HG03139 (cell line): Measurements from ENCODE around the gene DNAH6.
"Not testable (repeated sequence)": the region's sequence is repeated elsewhere in the genome, so short reads cannot be mapped to it uniquely, and the experiment has no call there.

ENCODE experiments used
- ATAC-seq: cut with Tn5 transposase; IDR thresholded peaks from one replicate; pipeline ENCODE4 v1.9.1; 2021; ENCODE audit not compliant: unreplicated experiment

Gene DNAH6

DNA sequence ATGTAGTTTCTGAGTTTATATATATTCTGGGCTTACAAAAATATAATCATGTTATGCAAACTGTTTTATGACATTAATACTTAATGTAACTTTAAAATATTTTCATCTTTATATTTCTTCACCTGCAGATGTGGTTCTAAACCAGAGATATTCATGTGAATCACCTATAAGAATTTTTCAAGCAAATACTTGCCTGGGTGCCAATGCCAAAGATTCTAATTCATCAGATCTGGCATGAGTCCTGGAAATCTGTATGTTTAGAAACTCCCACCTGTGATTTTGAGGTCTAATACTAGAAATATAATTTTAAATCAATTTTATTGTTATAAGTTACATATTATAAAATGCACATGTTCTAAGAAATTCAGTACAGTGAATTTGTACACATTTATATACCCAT, 19.9 kb upstream of the DNAH6 start:
- ATAC-seq = no peak

DNA sequence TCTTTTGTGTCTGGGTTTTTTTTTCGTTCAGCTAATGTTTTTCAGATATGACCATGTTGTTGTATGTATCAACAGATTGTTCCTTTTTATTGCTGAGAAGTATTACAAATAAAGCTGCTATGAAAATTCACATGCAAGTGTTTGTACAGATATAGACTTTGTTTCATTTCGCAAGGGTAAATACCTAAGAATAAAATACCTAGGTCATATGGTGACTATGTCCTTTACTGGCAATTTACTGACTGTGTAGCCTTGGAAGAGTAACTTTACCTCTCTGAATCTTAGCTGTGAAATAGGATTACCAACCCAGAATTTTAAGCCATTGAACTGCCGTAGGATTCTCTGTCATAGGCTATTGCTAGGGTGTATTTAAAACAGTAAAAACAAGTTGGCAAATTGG, 19.0 kb upstream of the DNAH6 start:
- ATAC-seq = no peak

DNA sequence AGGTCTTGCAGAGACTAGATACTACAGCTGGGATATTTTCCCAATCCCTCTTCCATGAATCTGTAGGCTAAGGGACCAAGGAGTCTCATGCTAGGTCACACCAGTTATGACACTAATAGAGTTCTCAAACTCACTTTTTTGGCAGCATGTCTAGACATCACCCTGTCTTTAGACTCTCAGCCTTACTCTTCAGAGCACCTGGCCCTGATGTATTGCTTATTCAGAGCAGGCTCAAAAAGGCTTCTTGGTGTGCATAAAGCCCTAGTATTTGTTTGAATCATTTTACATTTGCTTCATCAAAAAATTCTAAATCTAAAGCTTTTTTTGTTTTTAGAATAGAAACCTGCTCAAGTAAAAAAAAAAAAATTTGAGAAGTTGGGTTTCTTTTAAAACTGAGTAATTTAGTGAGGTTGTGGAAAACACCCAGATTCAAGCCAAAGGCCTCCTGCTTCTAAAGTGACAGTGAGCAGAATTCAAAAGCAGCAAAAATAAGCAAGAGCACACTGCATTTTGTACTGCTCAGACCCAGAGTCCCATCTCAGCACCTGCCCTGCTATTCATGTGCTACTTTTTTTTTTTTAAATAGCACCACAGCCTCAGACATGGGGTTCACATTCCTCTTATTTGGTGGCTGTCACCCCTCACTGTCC, 18.0 kb upstream of the DNAH6 start:
- no peak for ATAC-seq

DNA sequence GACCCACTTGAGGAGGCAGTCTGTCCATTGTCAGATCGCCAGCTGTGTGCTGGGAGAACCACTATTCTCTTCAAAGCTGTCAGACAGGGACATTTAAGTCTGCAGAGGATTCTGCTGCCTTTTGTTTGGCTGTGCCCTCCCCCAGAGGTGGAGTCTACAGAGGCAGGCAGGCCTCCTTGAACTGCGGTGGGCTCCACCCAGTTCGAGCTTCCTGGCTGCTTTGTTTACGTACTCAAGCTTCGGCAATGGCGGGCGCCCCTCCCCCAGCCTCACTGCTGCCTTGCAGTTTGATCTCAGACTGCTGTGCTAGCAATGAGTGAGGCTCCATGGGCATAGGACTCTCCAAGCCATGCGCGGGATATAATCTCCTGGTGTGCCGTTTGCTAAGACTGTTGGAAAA, 5.3 kb upstream of the DNAH6 start:
- ATAC-seq = not testable (repeated sequence)

DNA sequence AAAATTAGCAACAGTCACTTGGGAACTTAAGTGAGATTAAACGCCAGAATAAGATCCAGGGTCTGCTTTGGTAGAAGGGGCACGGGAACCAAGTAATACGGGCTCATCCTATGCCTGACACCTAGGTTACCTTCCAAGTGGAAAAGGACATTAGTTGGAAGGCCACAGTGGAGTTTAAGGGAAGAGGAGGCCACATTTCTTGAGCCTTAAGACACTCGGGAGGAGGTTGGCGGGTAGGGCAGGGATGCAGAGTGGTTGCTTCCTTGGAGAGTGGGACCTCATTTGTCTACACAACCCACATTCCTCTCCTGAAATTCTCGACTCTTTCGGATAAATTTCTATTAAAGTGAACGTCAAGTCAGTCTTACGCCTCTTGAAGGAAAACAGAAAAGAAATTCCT, 510 bp upstream of the DNAH6 start:
- no peak for ATAC-seq

DNA sequence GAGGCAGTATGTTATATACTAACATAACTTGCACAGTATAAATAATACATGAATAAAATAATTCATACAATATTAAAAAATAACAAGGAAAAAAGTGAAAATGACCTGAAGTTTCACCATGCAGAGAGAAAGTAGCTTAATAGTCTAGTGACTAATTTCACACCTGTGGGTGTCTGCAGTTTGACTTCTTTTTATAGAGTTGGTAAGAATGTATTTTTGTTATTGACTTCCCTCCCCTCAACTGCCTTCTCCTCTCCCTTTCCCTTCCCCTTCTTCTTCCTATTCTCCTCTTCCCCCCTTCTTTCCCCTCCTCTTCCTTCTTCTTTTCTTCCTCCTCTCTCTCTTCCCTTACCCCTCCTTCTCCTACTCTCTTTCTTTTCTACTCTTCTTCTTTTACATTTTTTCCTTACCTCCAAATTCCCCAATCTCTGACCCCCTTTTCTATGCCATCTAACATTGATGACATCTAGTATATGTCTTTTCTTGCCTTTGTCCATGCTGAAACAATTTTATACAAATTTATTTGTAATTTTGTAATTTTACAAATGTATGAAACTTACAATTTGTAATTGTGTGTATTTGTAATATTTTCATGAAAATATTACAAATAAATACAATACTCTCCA, 3.1 kb downstream of the DNAH6 start:
- ATAC-seq = no peak

DNA sequence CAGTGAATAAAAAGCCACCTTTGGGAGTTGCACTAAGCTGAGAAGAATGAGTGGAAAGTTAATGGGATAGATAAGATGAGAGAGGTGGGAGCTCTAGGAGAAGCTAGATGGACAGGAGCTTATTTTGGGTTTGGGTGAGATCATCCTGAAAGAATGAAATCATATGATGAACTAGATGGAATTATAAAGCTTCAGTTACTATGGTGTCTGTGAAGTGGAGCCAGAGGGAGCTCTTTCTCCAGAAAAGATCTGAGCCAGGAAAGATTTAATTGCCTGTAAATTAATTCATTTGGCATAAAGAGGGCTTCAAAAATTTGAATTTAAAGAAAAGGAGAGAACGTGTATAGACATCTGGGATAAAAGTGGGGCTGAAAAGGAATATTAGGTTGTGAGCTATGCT, 10.3 kb downstream of the DNAH6 start:
- no peak for ATAC-seq

DNA sequence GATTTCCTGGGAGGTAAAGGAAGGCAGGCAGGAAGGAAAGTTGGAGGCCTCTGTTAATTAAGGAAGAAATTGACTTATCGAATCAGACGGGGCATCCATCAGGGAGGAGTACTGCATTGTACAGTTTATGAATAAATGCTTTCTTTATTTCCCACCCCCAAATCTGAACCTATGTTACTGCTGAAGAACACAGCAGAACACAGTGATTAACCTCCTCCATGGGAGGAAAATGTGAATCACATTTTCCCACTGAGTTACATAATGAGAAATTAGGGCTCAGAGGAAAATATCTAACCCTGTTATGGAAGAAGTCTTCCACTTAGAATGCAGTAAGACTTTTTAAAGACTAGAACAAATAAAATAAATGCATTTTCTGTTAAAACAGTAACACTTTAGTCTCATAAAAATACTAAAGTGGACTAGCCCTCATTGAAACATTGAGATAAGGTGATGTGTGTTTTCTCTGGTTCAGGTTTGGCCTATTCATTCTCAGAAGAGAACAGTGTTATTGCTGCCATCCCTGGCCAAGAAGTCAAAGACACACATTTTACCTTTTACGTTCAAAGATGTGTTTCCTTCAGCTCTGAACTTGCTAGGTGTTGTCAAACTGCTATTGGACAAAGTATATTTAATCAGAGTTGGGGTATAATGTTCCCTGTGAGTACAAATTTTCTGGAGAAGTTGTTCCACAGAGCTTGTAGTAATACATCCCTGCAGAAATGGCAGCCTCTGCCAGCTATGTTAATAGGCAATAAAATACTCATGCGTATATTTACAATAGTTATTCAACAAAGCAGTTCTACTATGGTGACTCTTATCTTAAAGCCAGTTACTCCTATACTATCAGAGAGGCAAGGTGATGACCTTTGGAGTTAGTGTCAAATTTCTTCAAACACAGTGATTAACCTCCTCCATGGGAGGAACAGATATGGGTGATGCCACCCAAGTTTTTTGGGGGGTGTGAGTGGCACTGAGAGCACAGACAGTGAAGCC, 11.1 kb downstream of the DNAH6 start:
- ATAC-seq = no peak

DNA sequence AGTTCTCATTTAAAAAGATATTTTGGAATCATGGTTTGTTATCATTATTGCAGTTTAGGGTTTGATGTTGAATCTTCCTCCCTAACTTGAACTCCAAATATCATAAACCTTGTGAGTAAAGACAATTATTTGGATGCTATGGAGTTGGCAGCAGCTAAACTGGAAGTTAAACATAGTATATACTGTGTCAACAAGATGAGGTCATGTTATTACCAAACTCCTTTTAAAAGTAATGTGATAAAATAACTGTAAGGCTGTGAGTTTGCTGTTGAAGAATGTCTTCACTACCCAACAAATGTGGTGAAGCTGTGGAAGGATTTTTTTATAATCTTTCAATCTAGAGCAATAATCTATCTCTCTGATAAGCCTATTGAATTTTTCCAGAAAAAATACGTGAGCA, 16.0 kb downstream of the DNAH6 start:
- no peak for ATAC-seq

DNA sequence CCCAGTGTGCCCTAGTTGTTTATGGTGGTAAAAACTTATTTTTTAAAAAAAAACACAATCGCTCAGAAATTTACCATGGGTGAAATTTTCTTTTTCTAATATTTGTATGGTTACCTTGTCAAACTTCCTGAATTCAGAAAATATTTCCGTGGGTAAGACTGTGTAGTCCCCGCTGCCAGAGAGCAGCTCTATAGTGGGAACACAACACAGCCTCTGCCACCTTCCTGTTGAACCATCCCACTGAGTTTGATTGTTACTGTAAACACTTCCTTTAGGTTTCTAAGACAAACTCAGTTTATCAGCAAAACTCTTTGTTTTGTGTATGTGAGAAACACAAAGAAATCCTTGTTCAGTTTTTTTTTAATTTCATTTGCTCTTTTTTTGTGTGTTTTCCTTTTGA, 17.9 kb downstream of the DNAH6 start:
- no peak for ATAC-seq

DNA sequence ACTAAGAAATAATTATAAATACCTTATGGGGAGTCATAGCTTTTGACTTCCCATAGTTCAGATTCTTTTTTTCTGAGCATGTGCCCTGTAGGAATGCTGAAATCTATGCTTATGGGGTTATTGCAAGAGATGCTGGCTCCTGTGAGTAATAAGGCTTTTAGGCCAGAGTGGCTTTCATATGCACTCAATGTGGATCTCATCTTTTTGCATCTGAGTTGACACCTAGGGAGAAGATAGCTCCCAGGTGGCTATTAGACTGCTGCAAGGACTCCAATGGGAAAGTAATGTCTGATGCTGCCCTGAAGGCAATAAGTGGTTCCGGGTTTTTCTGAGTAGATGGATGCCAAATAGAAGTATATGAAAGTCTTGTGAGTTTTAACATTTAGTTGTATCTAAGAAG, 21.0 kb downstream of the DNAH6 start:
- ATAC-seq = no peak

DNA sequence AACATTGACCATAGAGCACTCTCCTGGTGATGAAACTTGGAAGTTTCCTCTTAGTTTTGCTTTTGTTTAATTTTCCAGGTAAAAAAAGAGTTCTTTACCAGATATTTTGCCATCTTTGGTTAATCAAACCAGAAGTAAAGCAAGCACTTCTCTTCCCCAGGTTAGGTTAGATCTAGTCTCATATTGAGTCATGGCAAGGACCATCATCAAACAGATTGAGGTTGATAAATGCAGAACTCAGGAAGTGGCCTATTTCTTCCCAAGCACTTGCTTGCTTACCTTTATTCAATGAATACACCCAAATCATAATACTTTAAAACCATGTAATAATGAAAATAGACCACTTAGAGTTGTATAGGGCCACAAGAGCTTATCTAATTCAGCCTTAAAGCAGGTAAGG, 23.4 kb downstream of the DNAH6 start:
- no peak for ATAC-seq

DNA sequence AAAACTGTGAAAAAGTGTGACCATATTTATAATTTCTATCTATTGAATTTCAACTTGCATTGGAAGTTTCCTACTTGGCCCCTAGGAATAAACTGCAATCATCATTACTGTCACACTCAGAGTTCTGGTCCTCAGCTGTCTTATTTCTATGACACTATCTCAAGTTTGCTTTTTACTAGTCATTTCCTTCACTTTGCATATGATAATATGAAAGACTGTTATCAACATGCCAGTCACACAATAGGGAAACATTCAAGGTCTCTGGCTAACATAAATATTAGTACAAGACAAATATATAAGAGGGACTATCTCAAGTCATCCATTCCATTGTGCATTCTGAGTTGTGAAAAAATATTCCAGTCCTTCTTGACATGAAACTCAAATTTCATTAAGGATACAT, 28.7 kb downstream of the DNAH6 start:
- ATAC-seq = no peak

DNA sequence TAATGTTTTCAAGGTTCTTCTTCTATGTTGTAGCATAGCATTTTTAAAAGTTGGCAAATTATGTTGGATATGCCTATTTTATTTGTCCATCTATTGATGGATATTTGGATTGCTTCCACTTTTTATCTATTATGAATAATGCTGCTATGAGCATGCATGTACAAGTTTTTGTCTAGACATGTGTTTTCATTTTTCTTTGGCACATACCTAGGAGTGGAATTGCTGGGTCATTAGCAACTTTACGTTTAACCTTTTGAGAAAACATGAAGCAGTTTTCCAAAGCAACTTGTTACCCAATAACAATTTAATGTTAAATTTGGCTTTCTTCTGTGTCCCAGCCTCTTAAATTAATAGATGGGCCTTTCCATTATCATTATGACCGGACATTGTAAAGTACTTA, 30.3 kb downstream of the DNAH6 start:
- ATAC-seq = no peak

DNA sequence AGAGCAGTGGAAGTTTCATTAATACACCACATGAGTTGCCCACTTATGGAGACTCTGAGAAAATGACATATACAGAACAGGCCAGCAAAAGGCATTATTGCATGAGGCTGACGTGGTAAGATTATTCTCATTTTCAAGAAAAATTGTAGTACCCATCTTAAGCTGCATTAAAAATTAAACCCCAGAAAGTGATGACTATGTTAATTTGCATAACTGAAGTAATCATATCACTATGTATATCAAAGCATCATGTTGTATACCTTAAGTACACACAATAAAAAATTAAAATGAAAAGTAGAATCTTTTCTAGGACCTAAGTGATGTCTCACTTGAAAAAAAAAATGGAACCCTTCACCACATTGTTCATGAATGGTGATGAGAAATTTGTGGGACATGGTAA, 32.0 kb downstream of the DNAH6 start:
- ATAC-seq = no peak

DNA sequence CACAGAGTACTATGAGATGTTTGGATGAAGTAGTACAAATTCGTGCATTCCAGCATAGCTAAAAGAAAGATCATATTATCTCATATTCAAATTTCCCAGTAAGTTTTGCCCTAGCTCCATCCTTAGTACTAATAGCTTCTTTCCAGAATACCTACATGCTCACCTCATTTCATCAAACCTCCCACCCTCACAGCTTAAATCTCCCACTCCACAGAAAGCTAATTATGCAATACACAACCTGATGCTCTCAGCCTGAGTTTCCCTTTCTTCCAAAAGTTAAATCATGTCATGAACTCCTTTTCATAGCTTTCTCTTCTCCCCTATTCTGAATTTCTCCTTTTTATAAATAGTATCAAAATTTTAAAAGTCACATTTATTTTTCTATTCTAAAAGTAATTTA, 34.6 kb downstream of the DNAH6 start:
- no peak for ATAC-seq

DNA sequence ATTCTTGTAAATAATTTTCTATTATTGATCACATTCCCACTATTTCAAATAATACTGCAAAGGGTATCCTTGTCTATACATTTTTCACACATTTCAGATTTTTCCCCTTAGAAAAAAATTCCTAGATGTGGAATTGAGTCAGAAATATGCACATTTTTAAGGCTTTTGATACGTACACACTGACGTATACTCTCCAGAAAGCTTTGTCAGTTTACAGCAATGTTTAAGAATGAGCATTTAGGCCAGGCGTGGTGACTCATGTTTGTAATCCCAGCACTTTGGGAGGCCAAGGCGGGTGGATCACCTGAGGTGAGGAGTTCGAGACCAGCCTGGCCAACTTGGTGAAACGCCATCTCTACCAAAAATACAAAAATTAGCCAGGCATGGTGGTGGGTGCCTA, 35.2 kb downstream of the DNAH6 start:
- not testable (repeated sequence) for ATAC-seq

DNA sequence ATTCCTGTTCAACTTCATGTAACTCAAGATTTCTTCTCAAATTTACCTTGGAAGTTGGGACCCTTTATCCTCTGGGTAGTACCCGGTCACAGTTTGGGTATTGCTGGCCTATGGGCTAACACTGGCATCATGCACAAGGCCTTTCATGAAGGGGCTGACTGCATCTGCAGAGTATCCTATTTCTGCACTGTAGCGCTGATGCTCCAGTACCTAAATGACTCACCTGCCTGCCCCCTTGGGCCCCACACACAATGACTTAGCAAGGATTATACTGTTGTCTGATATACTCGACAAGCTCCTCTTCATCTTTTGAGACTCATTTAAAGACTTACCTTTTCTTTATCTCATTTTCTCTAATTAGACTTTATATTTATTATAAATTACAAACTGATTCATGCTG, 39.9 kb downstream of the DNAH6 start:
- no peak for ATAC-seq

DNA sequence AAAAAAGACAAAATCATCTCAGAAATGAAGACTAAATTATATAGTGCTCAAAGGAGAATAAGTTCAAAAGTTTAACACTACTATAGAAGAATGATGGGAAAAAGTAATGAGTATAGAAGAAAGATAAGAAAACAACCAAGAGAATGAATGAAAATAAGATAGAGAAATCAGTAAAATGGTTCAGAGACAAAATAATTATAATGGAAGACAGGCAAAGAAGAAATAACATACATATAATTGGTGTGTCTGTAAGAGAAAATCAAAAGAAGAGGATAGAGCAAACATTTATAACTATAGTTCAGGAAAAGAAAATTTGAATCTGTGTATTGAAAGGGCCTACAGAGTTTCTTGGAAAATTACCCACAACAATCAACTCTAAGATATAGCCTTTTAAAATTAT, 43.5 kb downstream of the DNAH6 start:
- no peak for ATAC-seq

DNA sequence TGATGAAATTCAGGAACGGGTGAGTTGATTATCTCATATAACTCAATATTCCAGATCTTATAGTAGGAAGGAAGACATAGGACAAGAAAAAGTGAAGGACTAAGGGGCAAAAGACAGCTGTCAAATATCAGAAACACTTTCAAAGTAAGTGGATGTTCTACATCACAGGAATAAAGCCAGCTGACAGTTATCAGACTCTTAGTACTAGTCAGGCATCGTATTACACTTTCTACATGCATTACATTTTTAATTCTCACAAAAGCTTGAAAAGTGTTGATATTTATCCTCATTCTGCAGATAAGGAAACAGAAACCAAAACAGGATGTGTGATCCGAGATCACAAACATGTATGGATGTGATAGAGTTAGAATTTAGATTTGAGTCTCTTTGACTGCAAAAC, 63.4 kb downstream of the DNAH6 start:
- ATAC-seq = no peak

DNA sequence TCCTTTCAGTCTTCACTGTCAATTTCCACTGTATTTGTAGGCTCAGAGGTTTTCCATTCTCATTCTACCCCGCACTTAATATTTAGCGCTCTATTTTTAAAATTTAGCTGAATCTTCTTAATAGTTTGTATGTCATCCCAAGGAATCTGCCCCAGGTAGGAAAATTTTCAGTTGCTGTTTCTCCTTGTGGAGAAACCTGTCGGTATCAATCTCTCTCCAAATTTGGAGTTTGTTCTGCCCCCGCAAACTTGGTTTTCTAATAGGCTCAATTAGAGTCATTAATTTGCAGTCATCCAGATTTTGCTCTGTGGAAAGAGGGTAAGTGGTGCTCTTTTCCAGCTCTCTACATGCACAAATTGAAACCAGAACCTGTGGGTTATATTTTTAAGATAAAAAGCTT, 87.6 kb downstream of the DNAH6 start:
- no peak for ATAC-seq

DNA sequence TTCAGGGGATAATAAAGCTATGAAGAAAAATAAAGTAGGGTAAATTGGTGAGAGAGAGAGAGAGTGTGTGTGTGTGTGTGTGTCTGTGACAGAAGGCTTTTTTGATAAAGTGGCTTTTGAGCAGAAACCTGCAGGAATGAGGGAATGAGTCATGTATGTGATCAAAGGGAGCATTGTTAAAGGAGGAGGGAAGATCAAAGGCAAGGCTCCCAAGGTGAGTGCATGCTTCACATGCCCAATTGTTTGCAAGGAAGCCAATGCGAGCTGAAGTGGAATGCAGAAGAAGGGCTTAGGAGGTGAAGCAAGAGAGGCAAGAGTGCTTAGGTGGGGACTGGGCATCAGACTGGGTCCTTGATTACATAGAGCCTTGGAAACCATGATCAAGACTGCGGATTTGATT, 96.8 kb downstream of the DNAH6 start:
- no peak for ATAC-seq
